ENCODE measurements around the gene RYR1. TPM values are rescaled to one million over a fixed set of nuclear protein-coding genes. Genes with fewer than 3 reads are reported as not detected.

The RYR1 gene
- polyA plus RNA-seq, 1 experiment = not detected

DNA sequence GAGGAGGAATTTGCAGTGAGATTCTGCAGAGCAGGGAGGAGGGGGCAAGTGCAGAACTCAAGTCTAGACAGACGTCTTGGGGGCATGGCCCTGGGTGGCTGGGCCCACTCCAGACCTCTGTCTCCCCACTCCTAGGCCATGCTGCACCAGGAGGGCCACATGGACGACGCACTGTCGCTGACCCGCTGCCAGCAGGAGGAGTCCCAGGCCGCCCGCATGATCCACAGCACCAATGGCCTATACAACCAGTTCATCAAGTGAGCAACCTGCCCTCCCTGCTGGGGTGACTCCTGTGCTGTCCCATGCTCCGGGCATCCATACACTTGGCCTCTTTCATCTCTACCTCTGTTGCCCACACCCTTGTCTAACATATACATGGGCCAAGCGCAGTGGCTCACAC is 18.1 kb downstream of the RYR1 start:
- Histone ChIP-seq H3K27me3 (ENCODE audit: control insufficient read depth, insufficient read depth, low read length) (no peaks in the 10 kb centered on the region), H3K27ac (ENCODE audit: low read depth, low read length) (no peak overlapping the region), H3K4me3 (ENCODE audit: low read depth, low read length) (no peak overlapping the region), H3K9me3 (ENCODE audit: control insufficient read depth, insufficient read depth, low read length) (peaks cover 6% of the 10 kb centered on the region; the same call in 1 of the 2 replicates)
- POLR2A ChIA-PET = no interaction called here
- TF ChIP-seq, protein P1, sequence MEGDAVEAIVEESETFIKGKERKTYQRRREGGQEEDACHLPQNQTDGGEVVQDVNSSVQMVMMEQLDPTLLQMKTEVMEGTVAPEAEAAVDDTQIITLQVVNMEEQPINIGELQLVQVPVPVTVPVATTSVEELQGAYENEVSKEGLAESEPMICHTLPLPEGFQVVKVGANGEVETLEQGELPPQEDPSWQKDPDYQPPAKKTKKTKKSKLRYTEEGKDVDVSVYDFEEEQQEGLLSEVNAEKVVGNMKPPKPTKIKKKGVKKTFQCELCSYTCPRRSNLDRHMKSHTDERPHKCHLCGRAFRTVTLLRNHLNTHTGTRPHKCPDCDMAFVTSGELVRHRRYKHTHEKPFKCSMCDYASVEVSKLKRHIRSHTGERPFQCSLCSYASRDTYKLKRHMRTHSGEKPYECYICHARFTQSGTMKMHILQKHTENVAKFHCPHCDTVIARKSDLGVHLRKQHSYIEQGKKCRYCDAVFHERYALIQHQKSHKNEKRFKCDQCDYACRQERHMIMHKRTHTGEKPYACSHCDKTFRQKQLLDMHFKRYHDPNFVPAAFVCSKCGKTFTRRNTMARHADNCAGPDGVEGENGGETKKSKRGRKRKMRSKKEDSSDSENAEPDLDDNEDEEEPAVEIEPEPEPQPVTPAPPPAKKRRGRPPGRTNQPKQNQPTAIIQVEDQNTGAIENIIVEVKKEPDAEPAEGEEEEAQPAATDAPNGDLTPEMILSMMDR (IDR thresholded peaks at IDR 0.05; ENCODE audit: low read depth, low read length) = no peak
- CTCF ChIA-PET = no interaction called here
- no peak for DNase-seq (ENCODE audit: low read depth, low spot score)

DNA sequence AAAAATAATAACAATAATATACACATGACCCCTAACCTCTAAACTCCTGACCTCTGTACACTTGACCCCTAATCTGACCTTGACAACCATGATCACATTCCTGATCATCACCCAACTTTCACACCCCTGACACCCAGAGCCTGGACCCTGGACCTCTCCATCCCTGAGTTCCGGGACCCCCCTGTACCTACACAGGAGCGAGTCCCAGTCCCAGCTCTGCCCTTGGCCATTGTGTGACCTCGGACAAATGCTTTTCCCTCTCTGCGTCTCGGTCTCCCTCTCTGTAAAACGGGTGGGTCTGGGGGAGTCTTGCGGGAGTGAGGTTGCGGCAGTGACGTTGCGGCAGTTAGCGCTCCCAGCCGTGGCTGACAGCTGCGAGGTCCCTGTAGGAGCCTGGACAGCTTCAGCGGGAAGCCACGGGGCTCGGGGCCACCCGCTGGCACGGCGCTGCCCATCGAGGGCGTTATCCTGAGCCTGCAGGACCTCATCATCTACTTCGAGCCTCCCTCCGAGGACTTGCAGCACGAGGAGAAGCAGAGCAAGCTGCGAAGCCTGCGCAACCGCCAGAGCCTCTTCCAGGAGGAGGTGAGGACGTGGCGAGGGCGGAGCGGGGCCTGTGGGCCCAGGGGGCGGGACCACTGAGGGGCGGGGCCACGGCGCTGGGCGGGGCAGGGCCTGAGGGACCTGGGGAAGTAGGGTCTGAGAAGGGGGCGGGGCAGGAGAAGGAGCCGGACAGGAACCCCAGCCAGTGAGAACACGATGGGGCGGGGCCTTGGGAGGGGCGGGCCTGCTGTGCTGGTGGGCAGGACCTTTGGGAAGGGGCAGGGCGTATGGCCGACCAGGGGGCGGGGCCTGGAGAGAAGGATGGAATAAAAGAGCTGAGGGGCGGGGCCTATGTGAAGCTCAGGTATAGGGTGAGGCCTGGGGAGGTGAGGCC is 19.2 kb downstream of the RYR1 start:
- Histone ChIP-seq H3K9me3 (ENCODE audit: control insufficient read depth, insufficient read depth, low read length) (peaks cover 6% of the 10 kb centered on the region; the same call in 1 of the 2 replicates), H3K27me3 (ENCODE audit: control insufficient read depth, insufficient read depth, low read length) (no peaks in the 10 kb centered on the region), H3K4me3 (ENCODE audit: low read depth, low read length) (no peak overlapping the region), H3K27ac (ENCODE audit: low read depth, low read length) (no peak overlapping the region)
- ChIA-PET POLR2A (no interaction called here), CTCF (interaction anchor here (0.6 kb wide), 1 partner anchor 509 kb away, joined by 3 read pairs; no protein-coding TSS in a partner anchor)
- TF ChIP-seq, protein P1 (IDR thresholded peaks at IDR 0.05; ENCODE audit: low read depth, low read length) = no peak
- DNase-seq (ENCODE audit: low read depth, low spot score) = no peak

DNA sequence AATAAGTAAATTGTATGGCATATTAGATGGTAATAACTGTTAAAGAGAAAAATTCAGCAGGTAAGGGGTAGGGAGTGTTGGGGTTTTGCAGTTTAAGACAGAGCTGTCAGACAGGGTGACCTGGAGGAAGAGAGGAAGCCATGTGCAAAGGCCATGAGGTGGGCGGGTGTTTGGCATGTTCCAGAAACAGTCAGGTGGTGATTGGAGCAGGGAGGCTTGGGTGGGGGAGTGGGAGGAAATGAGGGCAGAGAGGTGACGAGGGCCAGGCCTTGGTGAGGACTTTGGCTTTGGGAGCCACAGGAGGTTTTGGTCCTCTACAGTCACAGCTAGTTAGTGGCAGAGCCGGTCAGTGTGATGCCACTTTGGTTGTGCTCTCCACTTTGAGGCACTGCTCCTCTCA is 20.1 kb downstream of the RYR1 start:
- Histone ChIP-seq H3K9me3 (ENCODE audit: control insufficient read depth, insufficient read depth, low read length) (peaks cover 10% of the 10 kb centered on the region; the same call in 1 of the 2 replicates), H3K27ac (ENCODE audit: low read depth, low read length) (no peak overlapping the region), H3K4me3 (ENCODE audit: low read depth, low read length) (no peak overlapping the region), H3K27me3 (ENCODE audit: control insufficient read depth, insufficient read depth, low read length) (no peaks in the 10 kb centered on the region)
- no peak for DNase-seq (ENCODE audit: low read depth, low spot score)
- ChIA-PET POLR2A (no interaction called here), CTCF (interaction anchor here (0.6 kb wide), 1 partner anchor 509 kb away, joined by 3 read pairs; no protein-coding TSS in a partner anchor)
- TF ChIP-seq, protein P1 (IDR thresholded peaks at IDR 0.05; ENCODE audit: low read depth, low read length) = no peak

DNA sequence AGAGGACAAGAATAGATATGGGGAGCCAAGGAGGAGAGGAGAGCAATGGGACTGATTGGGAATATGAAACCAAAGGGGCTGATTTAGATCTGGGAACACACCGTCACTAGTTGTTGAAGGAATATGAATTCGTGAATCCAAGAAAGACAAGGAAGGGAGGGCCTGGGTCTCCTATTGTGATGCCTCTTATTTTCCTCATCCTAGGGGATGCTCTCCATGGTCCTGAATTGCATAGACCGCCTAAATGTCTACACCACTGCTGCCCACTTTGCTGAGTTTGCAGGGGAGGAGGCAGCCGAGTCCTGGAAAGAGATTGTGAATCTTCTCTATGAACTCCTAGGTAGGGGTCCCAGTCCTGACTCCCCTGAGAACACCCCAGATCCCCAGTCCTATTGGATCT is 21.5 kb downstream of the RYR1 start:
- ChIA-PET CTCF (no interaction called here), POLR2A (no interaction called here)
- Histone ChIP-seq H3K27me3 (ENCODE audit: control insufficient read depth, insufficient read depth, low read length) (no peaks in the 10 kb centered on the region), H3K27ac (ENCODE audit: low read depth, low read length) (peak overlapping the region; percentile 11), H3K9me3 (ENCODE audit: control insufficient read depth, insufficient read depth, low read length) (peaks cover 10% of the 10 kb centered on the region; the same call in 1 of the 2 replicates), H3K4me3 (ENCODE audit: low read depth, low read length) (no peak overlapping the region)
- TF ChIP-seq, protein P1 (IDR thresholded peaks at IDR 0.05; ENCODE audit: low read depth, low read length) = no peak
- no peak for DNase-seq (ENCODE audit: low read depth, low spot score)

DNA sequence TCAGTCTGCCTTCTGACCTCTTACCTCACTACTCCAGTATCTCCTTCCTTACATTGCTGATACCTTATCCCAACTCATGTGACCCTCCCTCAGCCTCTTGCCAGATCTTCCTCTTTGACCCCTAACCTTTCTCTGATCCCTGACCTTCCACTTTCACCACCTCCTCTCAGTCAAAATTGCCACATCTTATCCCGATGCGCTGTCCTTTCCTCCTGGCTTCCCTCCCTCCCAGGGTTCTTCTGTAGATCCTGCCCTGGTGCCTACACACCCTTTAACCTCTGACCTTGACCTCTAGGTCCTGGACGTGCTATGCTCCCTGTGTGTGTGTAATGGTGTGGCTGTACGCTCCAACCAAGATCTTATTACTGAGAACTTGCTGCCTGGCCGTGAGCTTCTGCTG is 23.7 kb downstream of the RYR1 start:
- POLR2A ChIA-PET = no interaction called here

More for the DNA sequence above, 23.7 kb downstream of the RYR1 start:
- Histone ChIP-seq H3K9me3 (ENCODE audit: control insufficient read depth, insufficient read depth, low read length) (peaks cover 10% of the 10 kb centered on the region; the same call in 1 of the 2 replicates), H3K27me3 (ENCODE audit: control insufficient read depth, insufficient read depth, low read length) (no peaks in the 10 kb centered on the region), H3K27ac (ENCODE audit: low read depth, low read length) (no peak overlapping the region), H3K4me3 (ENCODE audit: low read depth, low read length) (no peak overlapping the region)
- TF ChIP-seq, protein P1 (IDR thresholded peaks at IDR 0.05; ENCODE audit: low read depth, low read length) = no peak
- CTCF ChIA-PET = no interaction called here
- DNase-seq (ENCODE audit: low read depth, low spot score) = no peak
